Measurements from ENCODE around the gene DPPA2. TPM values are rescaled to one million over a fixed set of nuclear protein-coding genes. Genes with fewer than 3 reads are reported as not detected.

DPPA2 gene
- total RNA-seq, 1 experiment from 2014 or later = not detected

DNA sequence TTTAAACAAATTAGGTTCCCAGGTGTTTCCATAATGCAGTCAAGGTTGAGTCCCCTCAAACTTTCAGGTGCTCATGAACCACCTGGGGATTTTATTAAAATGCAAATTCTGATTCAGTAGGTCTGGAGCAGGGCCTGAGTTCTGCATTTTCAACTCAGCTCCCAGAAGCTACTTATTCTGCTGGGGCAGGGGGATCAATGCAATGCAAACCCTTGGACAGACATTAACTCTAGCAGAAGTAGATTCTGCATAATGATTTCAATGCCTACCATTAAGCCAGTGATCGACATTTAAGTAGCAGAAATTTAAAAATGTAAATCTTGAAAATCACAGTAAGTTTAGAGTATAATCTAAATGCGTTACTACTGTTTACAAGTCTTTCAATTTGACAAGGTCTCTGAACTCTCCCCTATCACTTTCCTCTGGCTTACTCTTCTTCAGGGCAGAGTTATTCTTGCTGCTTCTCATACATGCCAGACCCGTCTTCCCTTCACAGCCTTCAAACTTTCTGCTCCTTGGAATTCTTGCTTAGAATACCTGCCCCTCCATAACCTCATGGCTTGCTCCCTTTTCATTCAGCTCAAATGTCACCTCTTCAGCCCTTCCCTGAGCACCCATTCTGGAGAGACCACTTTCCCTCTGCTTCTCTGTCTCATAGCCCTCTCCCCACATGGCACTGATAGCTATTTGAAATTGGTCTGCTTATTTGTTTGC, 40.3 kb upstream of the DPPA2 start:
- no peaks in the 10 kb centered on the region for H3K9me3 ChIP-seq (ENCODE audit: control insufficient read depth in 1 of 2, insufficient read depth in 1 of 2, low read depth in 1 of 2, low read length in 2 of 2)
- no peaks in the 10 kb centered on the region for H3K79me2 ChIP-seq (ENCODE audit: insufficient read depth, low read length)
- H3K4me2 ChIP-seq (ENCODE audit: low read length) = no peak overlapping the region
- intact Hi-C loops (cut with micrococcal nuclease) = no loop called here
- DNase-seq (ENCODE audit: low read depth, low spot score) (no peak), ATAC-seq (no peak)
- H3K9me2 ChIP-seq (ENCODE audit: insufficient read depth) = no peaks in the 10 kb centered on the region
- POLR2A ChIA-PET = no interaction called here
- TF ChIP-seq CBX3 (IDR thresholded peaks at IDR 0.05; ENCODE audit: low read depth) (no peak), EZH2 (IDR thresholded peaks at IDR 0.05) (no peak), SRF (IDR thresholded peaks at IDR 0.05; ENCODE audit: low read depth) (no peak), POLR2AphosphoS5 (IDR thresholded peaks at IDR 0.05; ENCODE audit: low read depth, low read length) (no peak), FOSL1 (IDR thresholded peaks at IDR 0.05; ENCODE audit: low read depth) (no peak), TCF7L2 (IDR thresholded peaks at IDR 0.05; ENCODE audit: borderline replicate concordance, extremely low read depth, insufficient read depth, insufficient read length) (no peak), ZNF274 (IDR thresholded peaks at IDR 0.05; ENCODE audit: low read depth, low read length) (no peak), EGR1 (IDR thresholded peaks at IDR 0.05; ENCODE audit: low read depth) (no peak), CEBPB (IDR thresholded peaks at IDR 0.05; ENCODE audit: low read depth) (no peak), EZH2phosphoT487 (IDR thresholded peaks at IDR 0.05; ENCODE audit: borderline replicate concordance) (no peak)
- TF ChIP-seq, protein P1, sequence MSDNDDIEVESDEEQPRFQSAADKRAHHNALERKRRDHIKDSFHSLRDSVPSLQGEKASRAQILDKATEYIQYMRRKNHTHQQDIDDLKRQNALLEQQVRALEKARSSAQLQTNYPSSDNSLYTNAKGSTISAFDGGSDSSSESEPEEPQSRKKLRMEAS (IDR thresholded peaks at IDR 0.05) = no peak
- TF ChIP-seq, protein P2, sequence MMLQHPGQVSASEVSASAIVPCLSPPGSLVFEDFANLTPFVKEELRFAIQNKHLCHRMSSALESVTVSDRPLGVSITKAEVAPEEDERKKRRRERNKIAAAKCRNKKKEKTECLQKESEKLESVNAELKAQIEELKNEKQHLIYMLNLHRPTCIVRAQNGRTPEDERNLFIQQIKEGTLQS (IDR thresholded peaks at IDR 0.05) = no peak
- no peaks in the 10 kb centered on the region for H3K27me3 ChIP-seq (ENCODE audit: insufficient read depth, low read length)
- no peaks in the 10 kb centered on the region for H3K36me3 ChIP-seq (ENCODE audit: control insufficient read depth in 1 of 2, insufficient read depth in 2 of 2, low read length in 2 of 2)
- H3K27ac ChIP-seq (ENCODE audit: low read depth, low read length) = no peak overlapping the region
- H3K4me3 ChIP-seq (replicated peaks in 1 of 2; ENCODE audit: low read depth in 1 of 2, low read length in 2 of 2) = no peak overlapping the region
- BruUV-seq (replicated peaks) = no TSS peak
- CTCF ChIA-PET = no interaction called here
- H2AFZ ChIP-seq (ENCODE audit: low read depth, low read length, poor library complexity, severe bottlenecking) = no peak overlapping the region
- no peak overlapping the region for H3K9ac ChIP-seq (ENCODE audit: low read length)
- RAD21 ChIA-PET (ENCODE audit: low non-redundant PET in 1 of 2, low total read pairs in 2 of 2, uncharacterized antibody in 2 of 2, unreplicated experiment in 2 of 2) = no interaction called here
- H3K4me1 ChIP-seq (ENCODE audit: control insufficient read depth in 1 of 2, insufficient read depth in 2 of 2, low read length in 2 of 2) = no peaks in the 10 kb centered on the region
- H4K20me1 ChIP-seq (ENCODE audit: insufficient read depth) = no peaks in the 10 kb centered on the region

Data from HCT116 (cell line).